Upper lobe of left lung (tissue), 4 donors: Measurements from ENCODE around the gene GFOD2.

ENCODE experiments used
- POLR2A ChIP-seq, 4 donors: fragments of 450-650 bp; IDR thresholded peaks; one replicate each; pipeline ENCODE4 v1.5.1; 2016 to 2017; ENCODE audit warnings: antibody characterized with exemption in 4 of 4, mild to moderate bottlenecking in 2 of 4
- TF ChIP-seq, protein P1 (sequence below), 6 experiments: fragments of 450-650 bp in 4 of 6; fragments of 200-600 bp in 2 of 6; sonication (generic) in 2 of 6; IDR thresholded peaks; one replicate each; pipeline ENCODE4 v1.5.1; 2016 to 2019; ENCODE audit warnings: antibody characterized with exemption in 6 of 6

DNA sequence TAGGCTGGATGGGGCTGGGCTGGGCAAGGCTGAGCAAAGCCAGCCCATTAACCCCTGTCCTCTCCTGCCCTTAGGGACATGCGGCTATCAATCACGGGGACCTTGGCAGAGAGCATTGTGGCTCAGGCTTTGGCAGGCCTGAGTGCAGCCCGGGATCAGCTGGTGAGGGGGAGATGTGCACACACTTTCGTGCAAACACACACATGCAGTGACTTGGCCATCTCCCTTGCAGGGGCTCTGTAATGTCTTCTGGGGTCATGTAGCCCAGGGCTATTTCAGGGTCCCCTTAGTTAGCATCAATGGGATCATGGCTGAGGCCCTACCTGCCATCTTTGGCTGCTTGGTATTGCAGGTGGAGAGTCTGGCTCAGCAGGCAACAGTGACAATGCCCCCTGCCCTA is 67.3 kb downstream of the GFOD2 start:
- TF ChIP-seq, protein P1, sequence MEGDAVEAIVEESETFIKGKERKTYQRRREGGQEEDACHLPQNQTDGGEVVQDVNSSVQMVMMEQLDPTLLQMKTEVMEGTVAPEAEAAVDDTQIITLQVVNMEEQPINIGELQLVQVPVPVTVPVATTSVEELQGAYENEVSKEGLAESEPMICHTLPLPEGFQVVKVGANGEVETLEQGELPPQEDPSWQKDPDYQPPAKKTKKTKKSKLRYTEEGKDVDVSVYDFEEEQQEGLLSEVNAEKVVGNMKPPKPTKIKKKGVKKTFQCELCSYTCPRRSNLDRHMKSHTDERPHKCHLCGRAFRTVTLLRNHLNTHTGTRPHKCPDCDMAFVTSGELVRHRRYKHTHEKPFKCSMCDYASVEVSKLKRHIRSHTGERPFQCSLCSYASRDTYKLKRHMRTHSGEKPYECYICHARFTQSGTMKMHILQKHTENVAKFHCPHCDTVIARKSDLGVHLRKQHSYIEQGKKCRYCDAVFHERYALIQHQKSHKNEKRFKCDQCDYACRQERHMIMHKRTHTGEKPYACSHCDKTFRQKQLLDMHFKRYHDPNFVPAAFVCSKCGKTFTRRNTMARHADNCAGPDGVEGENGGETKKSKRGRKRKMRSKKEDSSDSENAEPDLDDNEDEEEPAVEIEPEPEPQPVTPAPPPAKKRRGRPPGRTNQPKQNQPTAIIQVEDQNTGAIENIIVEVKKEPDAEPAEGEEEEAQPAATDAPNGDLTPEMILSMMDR (IDR thresholded peaks at IDR 0.05): no peak
- no peak for TF ChIP-seq POLR2A (IDR thresholded peaks at IDR 0.05)
